BJ (cell line): ENCODE results near the gene PPP6R3. TPM values are rescaled to one million over a fixed set of nuclear protein-coding genes. Genes with fewer than 3 reads are reported as not detected.

Source experiments
- CTCF ChIA-PET: fragments of 350-600 bp; formaldehyde crosslinking; extraction: SDS; loops from one replicate; lab custom pipeline; 2021; ENCODE audit warnings: antibody characterized with exemption, inconsistent platforms; lab: Yijun Ruan, JAX
- POLR2A ChIA-PET: fragments of 300-600 bp; sonication (Branson Sonifier 250); formaldehyde crosslinking; extraction: SDS; loops from one replicate; lab custom pipeline; 2021; ENCODE audit warnings: antibody characterized with exemption; lab: Charles Lee
- DNase-seq: peaks from one replicate; pipeline ENCODE4 v3.0.0-alpha.2; 2011; ENCODE audit warnings: low read depth
- H3K27me3 ChIP-seq: 2 replicates; pipeline ENCODE4 v1.6.0; 2011; ENCODE audit warnings: low read length; ENCODE audit not compliant: control insufficient read depth, insufficient read depth
- H3K36me3 ChIP-seq: 2 replicates; pipeline ENCODE4 v1.5.1; 2011; ENCODE audit warnings: low read length; ENCODE audit not compliant: control insufficient read depth, insufficient read depth
- H3K4me3 ChIP-seq: 2 replicates; pipeline ENCODE4 v1.5.1; 2011; ENCODE audit warnings: low read depth, mild to moderate bottlenecking, control low read depth, low read length
- polyA plus RNA-seq: library from polyadenylated mRNA; depleted of rRNA; stranded (reverse); fragments of >200 nt; gene quantifications from 2 replicates; pipeline ENCODE4 v1.2.3, GENCODE V29; 2011
- TF ChIP-seq, protein P1 (sequence below): IDR thresholded peaks from 2 replicates; pipeline ENCODE4 v1.5.1; 2011; ENCODE audit warnings: low read depth, mild to moderate bottlenecking, control low read depth, inconsistent platforms, low read length, moderate library complexity; ENCODE audit not compliant: insufficient read depth

Gene PPP6R3
- polyA plus RNA-seq, 1 experiment: 31.6 TPM

DNA sequence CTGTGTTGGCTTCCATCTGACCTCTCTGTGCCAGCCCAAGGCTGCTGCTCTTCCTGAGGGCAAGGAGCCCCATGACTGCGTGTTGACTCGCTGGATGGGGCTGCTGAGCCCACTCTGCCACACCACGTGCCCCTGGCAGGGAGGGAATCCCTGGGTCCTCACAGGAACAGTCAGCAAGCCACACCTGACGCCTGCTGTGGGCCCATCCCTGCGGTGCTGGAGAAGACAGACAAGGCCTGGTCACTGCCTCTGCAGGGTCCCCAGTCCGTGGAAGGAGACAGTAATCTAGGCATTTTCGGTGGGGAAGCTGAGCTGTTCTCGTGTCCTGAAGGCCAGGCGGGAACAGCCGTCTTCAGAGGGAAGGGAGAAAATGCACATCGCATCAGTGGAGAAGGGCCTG lies 10.6 kb upstream of the PPP6R3 start:
- H3K27me3 ChIP-seq: no peaks in the 10 kb centered on the region
- no peak overlapping the region for H3K4me3 ChIP-seq
- no peak for DNase-seq
- CTCF ChIA-PET: interaction anchor here (0.6 to 1.2 kb wide), 2 partner anchors 193 to 1549 kb away, joined by 3 read pairs; no protein-coding TSS in a partner anchor
- peaks cover 5% of the 10 kb centered on the region; the same call in 1 of the 2 replicates for H3K36me3 ChIP-seq
- TF ChIP-seq, protein P1, sequence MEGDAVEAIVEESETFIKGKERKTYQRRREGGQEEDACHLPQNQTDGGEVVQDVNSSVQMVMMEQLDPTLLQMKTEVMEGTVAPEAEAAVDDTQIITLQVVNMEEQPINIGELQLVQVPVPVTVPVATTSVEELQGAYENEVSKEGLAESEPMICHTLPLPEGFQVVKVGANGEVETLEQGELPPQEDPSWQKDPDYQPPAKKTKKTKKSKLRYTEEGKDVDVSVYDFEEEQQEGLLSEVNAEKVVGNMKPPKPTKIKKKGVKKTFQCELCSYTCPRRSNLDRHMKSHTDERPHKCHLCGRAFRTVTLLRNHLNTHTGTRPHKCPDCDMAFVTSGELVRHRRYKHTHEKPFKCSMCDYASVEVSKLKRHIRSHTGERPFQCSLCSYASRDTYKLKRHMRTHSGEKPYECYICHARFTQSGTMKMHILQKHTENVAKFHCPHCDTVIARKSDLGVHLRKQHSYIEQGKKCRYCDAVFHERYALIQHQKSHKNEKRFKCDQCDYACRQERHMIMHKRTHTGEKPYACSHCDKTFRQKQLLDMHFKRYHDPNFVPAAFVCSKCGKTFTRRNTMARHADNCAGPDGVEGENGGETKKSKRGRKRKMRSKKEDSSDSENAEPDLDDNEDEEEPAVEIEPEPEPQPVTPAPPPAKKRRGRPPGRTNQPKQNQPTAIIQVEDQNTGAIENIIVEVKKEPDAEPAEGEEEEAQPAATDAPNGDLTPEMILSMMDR: no peak
- POLR2A ChIA-PET: no interaction called here

DNA sequence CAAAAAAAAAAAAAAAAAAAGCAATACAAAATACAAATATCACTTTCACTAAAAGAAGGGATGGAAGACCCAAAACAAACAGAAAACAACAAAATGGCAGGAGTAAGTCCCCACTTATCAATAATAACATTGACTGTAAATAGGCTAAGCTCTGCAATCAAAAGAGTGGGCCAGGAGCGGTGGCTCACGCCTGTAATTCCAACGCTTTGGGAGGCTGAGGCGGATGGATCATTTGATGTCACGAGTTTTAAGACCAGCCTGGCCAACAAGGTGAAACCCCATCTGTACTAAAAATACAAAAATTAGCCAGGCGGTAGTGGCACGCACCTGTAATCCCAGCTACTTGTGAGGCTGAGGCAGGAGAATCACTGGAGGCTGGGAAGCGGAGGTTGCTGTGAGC lies 9.8 kb upstream of the PPP6R3 start:
- H3K27me3 ChIP-seq: no peaks in the 10 kb centered on the region
- ChIA-PET POLR2A (no interaction called here), CTCF (interaction anchor here (0.6 to 1.2 kb wide), 2 partner anchors 193 to 1550 kb away, joined by 3 read pairs; no protein-coding TSS in a partner anchor)
- H3K36me3 ChIP-seq: peaks cover 5% of the 10 kb centered on the region; the same call in 1 of the 2 replicates
- no peak for DNase-seq
- TF ChIP-seq, protein P1: no peak
- H3K4me3 ChIP-seq: no peak overlapping the region

DNA sequence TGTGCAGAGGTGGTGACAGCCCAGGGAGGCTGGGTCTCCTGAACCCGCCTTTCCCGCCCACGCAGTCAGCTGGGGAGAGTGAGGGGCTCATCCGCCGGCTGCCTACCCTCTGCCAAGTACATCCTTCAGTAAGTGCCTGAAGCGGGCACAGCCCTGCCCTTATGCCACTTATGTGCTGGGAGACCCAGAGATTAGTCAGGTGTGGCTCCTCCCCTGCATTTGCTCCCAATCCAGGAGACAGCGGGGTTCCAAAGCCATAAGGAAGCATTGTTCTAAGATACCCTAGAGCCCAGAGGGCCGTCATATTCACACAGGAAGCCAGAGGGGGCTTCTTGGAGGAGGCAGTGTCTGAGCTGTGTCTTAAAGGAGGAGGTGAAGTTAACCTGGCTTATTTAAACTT lies 5.8 kb upstream of the PPP6R3 start:
- DNase-seq: no peak
- H3K36me3 ChIP-seq: no peaks in the 10 kb centered on the region
- H3K27me3 ChIP-seq: no peaks in the 10 kb centered on the region
- TF ChIP-seq, protein P1: no peak
- H3K4me3 ChIP-seq: no peak overlapping the region
- CTCF ChIA-PET: interaction anchor here (1.2 kb wide), 1 partner anchor 197 kb away, joined by 4 read pairs; no protein-coding TSS in a partner anchor
- POLR2A ChIA-PET: no interaction called here

DNA sequence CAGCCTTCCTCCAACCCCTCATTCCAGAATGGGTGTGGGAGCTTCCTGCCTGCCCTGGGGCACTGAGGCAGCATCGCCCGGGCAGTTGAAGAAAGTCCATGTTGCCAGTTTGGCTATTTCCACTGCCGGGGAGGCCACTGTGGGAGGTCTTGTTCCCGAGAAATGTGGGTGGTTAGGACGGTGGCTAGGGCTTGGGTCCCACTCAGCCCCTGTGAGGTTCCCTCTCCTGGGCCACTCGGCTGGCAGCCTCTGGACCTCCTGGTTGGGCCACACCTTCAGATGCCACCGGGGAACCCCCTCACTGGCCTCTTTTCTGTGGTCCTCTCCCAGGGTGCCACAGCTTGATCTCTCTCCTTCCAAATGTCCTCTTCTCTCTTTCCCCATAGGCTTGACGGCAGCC lies 5.1 kb upstream of the PPP6R3 start:
- Histone ChIP-seq H3K36me3 (no peaks in the 10 kb centered on the region), H3K27me3 (no peaks in the 10 kb centered on the region), H3K4me3 (no peak overlapping the region)
- ChIA-PET POLR2A (interaction anchor here (0.6 kb wide), 1 partner anchor 42 kb away, joined by 3 read pairs; no protein-coding TSS in a partner anchor), CTCF (interaction anchor here (1.2 to 1.4 kb wide), 2 partner anchors 7 to 198 kb away, joined by 4 to 5 read pairs; no protein-coding TSS in a partner anchor)
- TF ChIP-seq, protein P1: no peak
- no peak for DNase-seq

DNA sequence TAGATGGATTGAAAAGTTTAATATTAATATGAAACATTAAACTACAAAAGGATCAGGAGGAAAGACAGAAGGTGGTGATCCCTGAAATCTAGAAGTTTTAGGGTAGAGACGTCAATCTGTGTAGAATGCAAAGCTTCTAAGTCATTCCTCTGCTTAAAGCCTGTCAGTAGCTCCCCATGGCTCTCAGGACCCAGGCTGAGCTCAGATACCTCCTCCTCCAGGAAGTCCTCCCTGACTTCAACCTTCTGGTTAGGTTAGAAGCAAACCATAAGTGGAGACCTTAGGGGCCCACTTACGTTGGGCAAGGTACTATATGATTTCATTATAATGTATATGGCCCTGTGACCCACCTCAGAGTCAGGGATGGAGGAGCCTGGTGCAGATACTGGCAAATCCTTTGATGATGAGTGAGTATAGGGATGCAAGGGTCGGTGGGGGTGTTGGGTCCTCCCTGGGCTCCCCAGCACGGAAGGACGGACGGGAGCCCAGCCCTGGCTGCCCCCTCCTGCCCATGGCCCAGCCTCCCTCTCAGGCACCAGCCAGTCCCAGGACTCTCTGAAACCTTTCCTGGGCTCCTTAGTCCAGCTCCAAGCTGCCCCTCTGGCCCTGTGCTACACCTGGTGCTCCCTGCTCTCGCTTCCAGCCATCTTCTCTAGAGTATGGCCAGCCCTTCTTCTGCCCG lies 3.2 kb upstream of the PPP6R3 start:
- no peaks in the 10 kb centered on the region for H3K36me3 ChIP-seq
- ChIA-PET POLR2A (no interaction called here), CTCF (interaction anchor here (0.6 kb wide), 1 partner anchor 201 kb away, joined by 3 read pairs; no protein-coding TSS in a partner anchor)
- TF ChIP-seq, protein P1: no peak
- no peaks in the 10 kb centered on the region for H3K27me3 ChIP-seq
- no peak for DNase-seq
- no peak overlapping the region for H3K4me3 ChIP-seq
